ENCODE results near the gene XXYLT1. TPM values are rescaled to one million over a fixed set of nuclear protein-coding genes. Genes with fewer than 3 reads are reported as not detected.
"Not testable (repeated sequence)": the region's sequence is repeated elsewhere in the genome, so short reads cannot be mapped to it uniquely, and the experiment has no call there.

The XXYLT1 gene
- polyA plus RNA-seq, 2 of the 4 experiments (the other 2 are of a cell fraction): 11.9 to 12.0 TPM

DNA sequence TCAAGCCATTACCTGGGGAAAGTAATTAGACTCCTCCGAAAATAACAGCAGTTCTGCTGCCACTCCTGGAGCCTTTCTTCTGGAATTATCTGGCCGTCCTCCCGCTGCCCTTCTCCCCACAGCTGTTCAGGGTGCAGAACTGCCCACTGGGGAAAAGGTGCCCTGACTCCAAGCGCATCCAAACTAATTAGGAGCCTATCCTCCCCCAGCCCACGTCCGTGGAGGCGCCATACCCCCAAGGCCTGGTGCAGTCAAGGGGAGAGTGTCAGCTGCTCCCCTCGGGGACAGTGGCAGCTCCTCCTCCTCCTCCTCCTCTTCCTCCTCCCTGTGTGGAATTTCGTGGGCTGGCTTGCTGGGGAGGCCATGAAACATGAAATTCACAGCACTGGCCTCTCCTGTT, 177.2 kb downstream of the XXYLT1 start:
- 78% methylated on average over 8 of the region's 9 CpGs for WGBS (ENCODE audit: missing lambda C conversion rate)
- no peaks in the 10 kb centered on the region for H3K4me1 ChIP-seq
- H3K27ac ChIP-seq: no peak overlapping the region
- TF ChIP-seq HOXB5 (CRISPR knock-in tag; IDR thresholded peaks at IDR 0.05) (no peak), CHD4 (IDR thresholded peaks at IDR 0.05; ENCODE audit: borderline replicate concordance) (no peak), SMC3 (IDR thresholded peaks at IDR 0.05) (no peak), NR3C1 (IDR thresholded peaks at IDR 0.05) (no peak), GATA3 (IDR thresholded peaks at IDR 0.05; ENCODE audit: borderline replicate concordance) (no peak)
- TF ChIP-seq, protein P1, sequence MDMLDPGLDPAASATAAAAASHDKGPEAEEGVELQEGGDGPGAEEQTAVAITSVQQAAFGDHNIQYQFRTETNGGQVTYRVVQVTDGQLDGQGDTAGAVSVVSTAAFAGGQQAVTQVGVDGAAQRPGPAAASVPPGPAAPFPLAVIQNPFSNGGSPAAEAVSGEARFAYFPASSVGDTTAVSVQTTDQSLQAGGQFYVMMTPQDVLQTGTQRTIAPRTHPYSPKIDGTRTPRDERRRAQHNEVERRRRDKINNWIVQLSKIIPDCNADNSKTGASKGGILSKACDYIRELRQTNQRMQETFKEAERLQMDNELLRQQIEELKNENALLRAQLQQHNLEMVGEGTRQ (IDR thresholded peaks at IDR 0.05): no peak
- TF ChIP-seq, protein P2, sequence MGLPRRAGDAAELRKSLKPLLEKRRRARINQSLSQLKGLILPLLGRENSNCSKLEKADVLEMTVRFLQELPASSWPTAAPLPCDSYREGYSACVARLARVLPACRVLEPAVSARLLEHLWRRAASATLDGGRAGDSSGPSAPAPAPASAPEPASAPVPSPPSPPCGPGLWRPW (IDR thresholded peaks at IDR 0.05): no peak
- no peaks in the 10 kb centered on the region for H3K9me3 ChIP-seq
- H3K4me3 ChIP-seq: no peak overlapping the region
- ATAC-seq (no peak), FAIRE-seq (no peak), DNase-seq (ENCODE audit: low read depth in 1 of 2, low spot score in 1 of 2) (no peak)
- ChIA-PET CTCF (no interaction called here), POLR2A (no interaction called here)
- H3K4me2 ChIP-seq: no peak overlapping the region

DNA sequence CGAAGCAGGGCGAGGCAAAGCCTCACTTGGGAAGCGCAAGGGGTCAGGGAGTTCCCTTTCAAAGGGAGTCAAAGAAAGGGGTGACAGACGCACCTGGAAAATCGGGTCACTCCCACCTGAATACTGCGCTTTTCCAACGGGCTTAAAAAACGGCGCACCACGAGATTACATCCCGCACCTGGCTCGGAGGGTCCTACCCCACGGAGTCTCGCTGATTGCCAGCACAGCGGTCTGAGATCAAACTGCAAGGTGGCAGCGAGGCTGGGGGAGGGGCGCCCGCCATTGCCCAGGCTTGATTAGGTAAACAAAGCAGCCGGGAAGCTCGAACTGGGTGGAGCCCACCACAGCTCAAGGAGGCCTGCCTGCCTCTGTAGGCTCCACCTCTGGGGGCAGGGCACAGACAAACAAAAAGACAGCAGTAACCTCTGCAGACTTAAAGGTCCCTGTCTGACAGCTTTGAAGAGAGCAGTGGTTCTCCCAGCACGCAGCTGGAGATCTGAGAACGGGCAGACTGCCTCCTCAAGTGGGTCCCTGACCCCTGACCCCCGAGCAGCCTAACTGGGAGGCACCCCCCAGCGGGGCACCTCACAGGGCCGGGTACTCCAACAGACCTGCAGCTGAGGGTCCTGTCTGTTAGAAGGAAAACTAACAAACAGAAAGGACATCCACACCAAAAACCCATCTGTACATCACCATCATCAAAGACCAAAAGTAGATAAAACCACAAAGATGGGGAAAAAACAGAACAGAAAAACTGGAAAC, 182.9 kb downstream of the XXYLT1 start:
- H3K4me1 ChIP-seq; POLR2A ChIA-PET; ATAC-seq; DNase-seq (ENCODE audit: low read depth in 1 of 2, low spot score in 1 of 2); H3K4me2 ChIP-seq; H3K4me3 ChIP-seq; H3K9me3 ChIP-seq; FAIRE-seq; H3K27ac ChIP-seq: not testable (repeated sequence)
- CTCF ChIA-PET: interaction anchor here (1.5 kb wide), 1 partner anchor 19 kb away, joined by 7 read pairs; no protein-coding TSS in a partner anchor
- 94% methylated on average over 15 of the region's 25 CpGs for WGBS (ENCODE audit: missing lambda C conversion rate)

DNA sequence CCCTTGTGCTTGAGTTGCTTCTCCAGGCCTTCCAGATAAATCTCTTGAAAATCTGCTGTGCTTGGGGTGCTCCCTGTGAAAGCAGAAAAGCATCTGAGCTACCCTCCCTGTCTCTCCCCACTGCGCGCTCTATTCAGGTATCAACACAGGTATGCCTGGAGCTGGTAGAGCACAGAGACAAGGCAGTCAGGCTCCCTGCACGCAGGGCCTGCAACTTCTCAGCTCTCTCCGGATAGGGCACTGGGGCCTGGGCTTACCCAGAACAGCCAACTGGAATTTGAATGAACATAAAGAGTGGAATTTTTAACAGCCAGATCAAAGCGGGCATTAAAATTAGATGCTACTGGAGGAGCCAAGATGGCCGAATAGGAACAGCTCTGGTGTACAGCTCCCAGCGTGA, 183.6 kb downstream of the XXYLT1 start:
- Histone ChIP-seq H3K4me3 (no peak overlapping the region), H3K9me3 (no peaks in the 10 kb centered on the region), H3K4me1 (no peaks in the 10 kb centered on the region), H3K27ac (no peak overlapping the region), H3K4me2 (no peak overlapping the region)
- TF ChIP-seq ZNF302 (CRISPR knock-in tag; IDR thresholded peaks at IDR 0.05) (no peak), TFCP2L1 (CRISPR knock-in tag; IDR thresholded peaks at IDR 0.05) (no peak)
- whole genome bisulfite sequencing (ENCODE audit: missing lambda C conversion rate): 100% methylated on average over 7 of the region's 7 CpGs
- no peak for ATAC-seq
- CTCF ChIA-PET: interaction anchor here (1.5 kb wide), 1 partner anchor 20 kb away, joined by 7 read pairs; no protein-coding TSS in a partner anchor
- POLR2A ChIA-PET: no interaction called here
- DNase-seq (ENCODE audit: low read depth in 1 of 2, low spot score in 1 of 2): no peak
- no peak for FAIRE-seq

DNA sequence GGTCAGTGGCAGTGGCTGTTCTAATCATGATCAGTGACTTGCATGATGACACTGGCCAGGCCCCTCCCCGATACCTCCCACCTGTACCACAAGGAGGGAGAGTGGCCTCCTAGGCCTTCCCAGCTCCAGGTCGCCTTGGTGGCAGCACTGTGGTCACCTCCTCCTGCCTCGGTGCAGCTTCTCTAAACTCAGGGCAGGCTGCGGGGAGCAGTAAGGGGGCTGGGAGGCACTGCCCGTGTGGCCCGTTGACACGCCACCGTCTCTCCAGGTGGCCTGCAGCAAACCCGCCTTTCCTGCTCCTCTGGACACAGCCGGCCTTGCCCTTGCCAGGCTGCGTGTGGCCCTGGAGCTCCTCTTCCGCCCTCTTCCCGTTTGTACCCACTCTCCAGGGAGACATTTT, 184.1 kb downstream of the XXYLT1 start:
- ATAC-seq: no peak
- WGBS (ENCODE audit: missing lambda C conversion rate): 83% methylated on average over 6 of the region's 13 CpGs
- no peaks in the 10 kb centered on the region for H3K4me1 ChIP-seq
- no peak overlapping the region for H3K4me2 ChIP-seq
- H3K9me3 ChIP-seq: no peaks in the 10 kb centered on the region
- no peak overlapping the region for H3K4me3 ChIP-seq
- no peak overlapping the region for H3K27ac ChIP-seq
- CTCF ChIA-PET: interaction anchor here (1.5 kb wide), 2 partner anchors 10 to 20 kb away, joined by 3 to 7 read pairs; no protein-coding TSS in a partner anchor
- POLR2A ChIA-PET: no interaction called here
- FAIRE-seq: no peak
- no peak for DNase-seq (ENCODE audit: low read depth in 1 of 2, low spot score in 1 of 2)
- TF ChIP-seq RARB (CRISPR knock-in tag; IDR thresholded peaks at IDR 0.05): no peak
- TF ChIP-seq ZFP36 (IDR thresholded peaks at IDR 0.05; ENCODE audit: borderline replicate concordance, partially characterized antibody): no peak
- no peak for TF ChIP-seq TP53 (CRISPR knock-in tag; IDR thresholded peaks at IDR 0.05)
- no peak for TF ChIP-seq EHF (CRISPR knock-in tag; IDR thresholded peaks at IDR 0.05)
- no peak for TF ChIP-seq PHF8 (IDR thresholded peaks at IDR 0.05; ENCODE audit: borderline replicate concordance, low read depth)
- no peak for TF ChIP-seq JUNB (IDR thresholded peaks at IDR 0.05)
- no peak for TF ChIP-seq KDM1A (IDR thresholded peaks at IDR 0.05; ENCODE audit: low read depth)
- TF ChIP-seq, protein P3, sequence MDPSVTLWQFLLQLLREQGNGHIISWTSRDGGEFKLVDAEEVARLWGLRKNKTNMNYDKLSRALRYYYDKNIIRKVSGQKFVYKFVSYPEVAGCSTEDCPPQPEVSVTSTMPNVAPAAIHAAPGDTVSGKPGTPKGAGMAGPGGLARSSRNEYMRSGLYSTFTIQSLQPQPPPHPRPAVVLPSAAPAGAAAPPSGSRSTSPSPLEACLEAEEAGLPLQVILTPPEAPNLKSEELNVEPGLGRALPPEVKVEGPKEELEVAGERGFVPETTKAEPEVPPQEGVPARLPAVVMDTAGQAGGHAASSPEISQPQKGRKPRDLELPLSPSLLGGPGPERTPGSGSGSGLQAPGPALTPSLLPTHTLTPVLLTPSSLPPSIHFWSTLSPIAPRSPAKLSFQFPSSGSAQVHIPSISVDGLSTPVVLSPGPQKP (IDR thresholded peaks at IDR 0.05; ENCODE audit: low read depth, low read length): no peak
- TF ChIP-seq BHLHE40 (IDR thresholded peaks at IDR 0.05; ENCODE audit: low read depth, low read length): no peak
- TF ChIP-seq, protein P4, sequence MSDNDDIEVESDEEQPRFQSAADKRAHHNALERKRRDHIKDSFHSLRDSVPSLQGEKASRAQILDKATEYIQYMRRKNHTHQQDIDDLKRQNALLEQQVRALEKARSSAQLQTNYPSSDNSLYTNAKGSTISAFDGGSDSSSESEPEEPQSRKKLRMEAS (IDR thresholded peaks at IDR 0.05): no peak
- TF ChIP-seq, protein P2 (IDR thresholded peaks at IDR 0.05): no peak
- TF ChIP-seq NR3C1 (IDR thresholded peaks at IDR 0.05): no peak
- TF ChIP-seq, protein P5, sequence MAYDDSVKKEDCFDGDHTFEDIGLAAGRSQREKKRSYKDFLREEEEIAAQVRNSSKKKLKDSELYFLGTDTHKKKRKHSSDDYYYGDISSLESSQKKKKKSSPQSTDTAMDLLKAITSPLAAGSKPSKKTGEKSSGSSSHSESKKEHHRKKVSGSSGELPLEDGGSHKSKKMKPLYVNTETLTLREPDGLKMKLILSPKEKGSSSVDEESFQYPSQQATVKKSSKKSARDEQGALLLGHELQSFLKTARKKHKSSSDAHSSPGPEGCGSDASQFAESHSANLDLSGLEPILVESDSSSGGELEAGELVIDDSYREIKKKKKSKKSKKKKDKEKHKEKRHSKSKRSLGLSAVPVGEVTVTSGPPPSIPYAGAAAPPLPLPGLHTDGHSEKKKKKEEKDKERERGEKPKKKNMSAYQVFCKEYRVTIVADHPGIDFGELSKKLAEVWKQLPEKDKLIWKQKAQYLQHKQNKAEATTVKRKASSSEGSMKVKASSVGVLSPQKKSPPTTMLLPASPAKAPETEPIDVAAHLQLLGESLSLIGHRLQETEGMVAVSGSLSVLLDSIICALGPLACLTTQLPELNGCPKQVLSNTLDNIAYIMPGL (CRISPR knock-in tag; IDR thresholded peaks at IDR 0.05; ENCODE audit: borderline replicate concordance): no peak
- TF ChIP-seq, protein P6, sequence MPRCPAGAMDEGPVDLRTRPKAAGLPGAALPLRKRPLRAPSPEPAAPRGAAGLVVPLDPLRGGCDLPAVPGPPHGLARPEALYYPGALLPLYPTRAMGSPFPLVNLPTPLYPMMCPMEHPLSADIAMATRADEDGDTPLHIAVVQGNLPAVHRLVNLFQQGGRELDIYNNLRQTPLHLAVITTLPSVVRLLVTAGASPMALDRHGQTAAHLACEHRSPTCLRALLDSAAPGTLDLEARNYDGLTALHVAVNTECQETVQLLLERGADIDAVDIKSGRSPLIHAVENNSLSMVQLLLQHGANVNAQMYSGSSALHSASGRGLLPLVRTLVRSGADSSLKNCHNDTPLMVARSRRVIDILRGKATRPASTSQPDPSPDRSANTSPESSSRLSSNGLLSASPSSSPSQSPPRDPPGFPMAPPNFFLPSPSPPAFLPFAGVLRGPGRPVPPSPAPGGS (IDR thresholded peaks at IDR 0.05): no peak
- no peak for TF ChIP-seq ESRRA (IDR thresholded peaks at IDR 0.05; ENCODE audit: borderline replicate concordance, low read length)
- TF ChIP-seq RNF2 (IDR thresholded peaks at IDR 0.05; ENCODE audit: borderline replicate concordance, low read depth): no peak

Measured in A549 (cell line).